Stimulated activated naive CD8-positive, alpha-beta T cell treated with anti-CD3 and anti-CD28 coated beads, Interleukin-15, Interleukin-2, amounts not matched to agents 100 ng/mL and 50 ng/mL, for 24 hours (primary cell): ENCODE data around the gene TNIK.
"Not testable (repeated sequence)": the region's sequence is repeated elsewhere in the genome, so short reads cannot be mapped to it uniquely, and the experiment has no call there.

Experiments
- H3K27ac Mint-ChIP-seq: one replicate; pipeline ENCODE4 v1.8.0; 2021; ENCODE audit warnings: mild to moderate bottlenecking, mixed read lengths
- H3K27me3 Mint-ChIP-seq: one replicate; pipeline ENCODE4 v1.8.0; 2021; ENCODE audit warnings: mixed read lengths
- H3K36me3 Mint-ChIP-seq: one replicate; pipeline ENCODE4 v1.8.0; 2021; ENCODE audit warnings: low read depth, mixed read lengths
- H3K4me1 Mint-ChIP-seq: one replicate; pipeline ENCODE4 v1.8.0; 2021; ENCODE audit warnings: low read depth, mixed read lengths
- H3K4me3 Mint-ChIP-seq: one replicate; pipeline ENCODE4 v1.8.0; 2021; ENCODE audit warnings: mild to moderate bottlenecking, mixed read lengths
- H3K9me3 Mint-ChIP-seq: one replicate; pipeline ENCODE4 v1.8.0; 2021; ENCODE audit warnings: mixed read lengths

TNIK gene

GRCh38 chr3:171125010-171125409 lies 335.2 kb downstream of the TNIK start:
- Mint-ChIP-seq H3K27me3 (no peaks in the 10 kb centered on the region), H3K4me3 (no peak overlapping the region), H3K4me1 (no peaks in the 10 kb centered on the region), H3K9me3 (no peaks in the 10 kb centered on the region), H3K27ac (no peak overlapping the region), H3K36me3 (peaks cover 65% of the 10 kb centered on the region)

- peaks cover 63% of the 10 kb centered on the region for H3K36me3 Mint-ChIP-seq
- H3K9me3 Mint-ChIP-seq, result no peaks in the 10 kb centered on the region
- H3K27me3 Mint-ChIP-seq, result no peaks in the 10 kb centered on the region
- H3K4me1 Mint-ChIP-seq, result no peaks in the 10 kb centered on the region
- no peak overlapping the region for H3K4me3 Mint-ChIP-seq
- no peak overlapping the region for H3K27ac Mint-ChIP-seq
These were observed 336.3 kb downstream of the TNIK start for GRCh38 chr3:171123915-171124314.

GRCh38 chr3:171122861-171123260 lies 337.3 kb downstream of the TNIK start:
- Mint-ChIP-seq H3K9me3 (no peaks in the 10 kb centered on the region), H3K4me1 (no peaks in the 10 kb centered on the region), H3K27me3 (no peaks in the 10 kb centered on the region), H3K4me3 (no peak overlapping the region), H3K27ac (no peak overlapping the region), H3K36me3 (peaks cover 58% of the 10 kb centered on the region)

GRCh38 chr3:171122240-171122639 lies 338.0 kb downstream of the TNIK start:
- H3K4me3 Mint-ChIP-seq, result no peak overlapping the region
- H3K36me3 Mint-ChIP-seq, result peaks cover 55% of the 10 kb centered on the region

GRCh38 chr3:171121801-171122200 lies 338.4 kb downstream of the TNIK start:
- H3K9me3 Mint-ChIP-seq, result no peaks in the 10 kb centered on the region
- H3K36me3 Mint-ChIP-seq, result peaks cover 58% of the 10 kb centered on the region
- no peak overlapping the region for H3K4me3 Mint-ChIP-seq
- H3K27ac Mint-ChIP-seq, result no peak overlapping the region
- H3K4me1 Mint-ChIP-seq, result peaks cover 3% of the 10 kb centered on the region
- H3K27me3 Mint-ChIP-seq, result no peaks in the 10 kb centered on the region

More at GRCh38 chr3:171122240-171122639, 338.0 kb downstream of the TNIK start:
- Mint-ChIP-seq H3K4me1 (no peaks in the 10 kb centered on the region), H3K27me3 (no peaks in the 10 kb centered on the region), H3K9me3 (no peaks in the 10 kb centered on the region), H3K27ac (no peak overlapping the region)

GRCh38 chr3:171119402-171119801 lies 340.8 kb downstream of the TNIK start:
- not testable (repeated sequence) for H3K27ac Mint-ChIP-seq, H3K9me3 Mint-ChIP-seq, H3K4me3 Mint-ChIP-seq, H3K27me3 Mint-ChIP-seq, H3K4me1 Mint-ChIP-seq
- H3K36me3 Mint-ChIP-seq, result peaks cover 45% of the 10 kb centered on the region

GRCh38 chr3:171118993-171119392 lies 341.2 kb downstream of the TNIK start:
- H3K27ac Mint-ChIP-seq, H3K4me3 Mint-ChIP-seq, H3K27me3 Mint-ChIP-seq, H3K9me3 Mint-ChIP-seq, H3K4me1 Mint-ChIP-seq: not testable (repeated sequence)
- peaks cover 42% of the 10 kb centered on the region for H3K36me3 Mint-ChIP-seq

- Mint-ChIP-seq H3K36me3 (peaks cover 33% of the 10 kb centered on the region), H3K4me3 (no peak overlapping the region), H3K9me3 (no peaks in the 10 kb centered on the region), H3K4me1 (peaks cover 9% of the 10 kb centered on the region), H3K27ac (no peak overlapping the region), H3K27me3 (no peaks in the 10 kb centered on the region)
These were observed 343.3 kb downstream of the TNIK start for GRCh38 chr3:171116824-171117395.

- H3K4me1 Mint-ChIP-seq, result peaks cover 9% of the 10 kb centered on the region
- H3K27me3 Mint-ChIP-seq, result no peaks in the 10 kb centered on the region
- no peak overlapping the region for H3K4me3 Mint-ChIP-seq
- no peaks in the 10 kb centered on the region for H3K9me3 Mint-ChIP-seq
- peaks cover 29% of the 10 kb centered on the region for H3K36me3 Mint-ChIP-seq
- H3K27ac Mint-ChIP-seq, result no peak overlapping the region
These were observed 343.8 kb downstream of the TNIK start for GRCh38 chr3:171116365-171116764.

GRCh38 chr3:171115667-171116066 lies 344.5 kb downstream of the TNIK start:
- Mint-ChIP-seq H3K27me3 (no peaks in the 10 kb centered on the region), H3K9me3 (no peaks in the 10 kb centered on the region), H3K4me1 (peaks cover 9% of the 10 kb centered on the region), H3K36me3 (peaks cover 22% of the 10 kb centered on the region), H3K27ac (no peak overlapping the region), H3K4me3 (no peak overlapping the region)

GRCh38 chr3:171113716-171114115 lies 346.5 kb downstream of the TNIK start:
- peaks cover 17% of the 10 kb centered on the region for H3K36me3 Mint-ChIP-seq
- no peak overlapping the region for H3K27ac Mint-ChIP-seq
- no peak overlapping the region for H3K4me3 Mint-ChIP-seq
- H3K27me3 Mint-ChIP-seq, result no peaks in the 10 kb centered on the region
- no peaks in the 10 kb centered on the region for H3K9me3 Mint-ChIP-seq
- H3K4me1 Mint-ChIP-seq, result peaks cover 9% of the 10 kb centered on the region

- H3K4me1 Mint-ChIP-seq, result no peaks in the 10 kb centered on the region
- H3K4me3 Mint-ChIP-seq, result no peak overlapping the region
- H3K27me3 Mint-ChIP-seq, result no peaks in the 10 kb centered on the region
- no peaks in the 10 kb centered on the region for H3K9me3 Mint-ChIP-seq
- no peak overlapping the region for H3K27ac Mint-ChIP-seq
- peaks cover 29% of the 10 kb centered on the region for H3K36me3 Mint-ChIP-seq
These were observed 349.5 kb downstream of the TNIK start for GRCh38 chr3:171110715-171111114.

- peaks cover 32% of the 10 kb centered on the region for H3K36me3 Mint-ChIP-seq
- H3K4me1 Mint-ChIP-seq, result no peaks in the 10 kb centered on the region
- H3K27ac Mint-ChIP-seq, result no peak overlapping the region
- no peak overlapping the region for H3K4me3 Mint-ChIP-seq
- no peaks in the 10 kb centered on the region for H3K27me3 Mint-ChIP-seq
- H3K9me3 Mint-ChIP-seq, result no peaks in the 10 kb centered on the region
These were observed 352.1 kb downstream of the TNIK start for GRCh38 chr3:171108066-171108465.

- Mint-ChIP-seq H3K4me3 (no peak overlapping the region), H3K27ac (no peak overlapping the region), H3K36me3 (peaks cover 50% of the 10 kb centered on the region), H3K9me3 (no peaks in the 10 kb centered on the region), H3K27me3 (no peaks in the 10 kb centered on the region), H3K4me1 (no peaks in the 10 kb centered on the region)
These were observed 357.0 kb downstream of the TNIK start for GRCh38 chr3:171103185-171103584.

GRCh38 chr3:171101982-171102641 lies 358.1 kb downstream of the TNIK start:
- H3K36me3 Mint-ChIP-seq, result peaks cover 51% of the 10 kb centered on the region
- no peaks in the 10 kb centered on the region for H3K27me3 Mint-ChIP-seq
- H3K27ac Mint-ChIP-seq, result no peak overlapping the region
- no peaks in the 10 kb centered on the region for H3K4me1 Mint-ChIP-seq
- H3K9me3 Mint-ChIP-seq, result no peaks in the 10 kb centered on the region
- H3K4me3 Mint-ChIP-seq, result no peak overlapping the region

- H3K9me3 Mint-ChIP-seq, result no peaks in the 10 kb centered on the region
- H3K4me1 Mint-ChIP-seq, result no peaks in the 10 kb centered on the region
- no peak overlapping the region for H3K27ac Mint-ChIP-seq
- peaks cover 51% of the 10 kb centered on the region for H3K36me3 Mint-ChIP-seq
- no peak overlapping the region for H3K4me3 Mint-ChIP-seq
- H3K27me3 Mint-ChIP-seq, result no peaks in the 10 kb centered on the region
These were observed 360.3 kb downstream of the TNIK start for GRCh38 chr3:171099911-171100310.
